ENCODE data around the gene HLA-A. TPM values are rescaled to one million over a fixed set of nuclear protein-coding genes. Genes with fewer than 3 reads are reported as not detected.

Gene HLA-A
- total and polyA plus RNA-seq, 2 experiments from 2014 or later = 170 to 203 TPM

DNA sequence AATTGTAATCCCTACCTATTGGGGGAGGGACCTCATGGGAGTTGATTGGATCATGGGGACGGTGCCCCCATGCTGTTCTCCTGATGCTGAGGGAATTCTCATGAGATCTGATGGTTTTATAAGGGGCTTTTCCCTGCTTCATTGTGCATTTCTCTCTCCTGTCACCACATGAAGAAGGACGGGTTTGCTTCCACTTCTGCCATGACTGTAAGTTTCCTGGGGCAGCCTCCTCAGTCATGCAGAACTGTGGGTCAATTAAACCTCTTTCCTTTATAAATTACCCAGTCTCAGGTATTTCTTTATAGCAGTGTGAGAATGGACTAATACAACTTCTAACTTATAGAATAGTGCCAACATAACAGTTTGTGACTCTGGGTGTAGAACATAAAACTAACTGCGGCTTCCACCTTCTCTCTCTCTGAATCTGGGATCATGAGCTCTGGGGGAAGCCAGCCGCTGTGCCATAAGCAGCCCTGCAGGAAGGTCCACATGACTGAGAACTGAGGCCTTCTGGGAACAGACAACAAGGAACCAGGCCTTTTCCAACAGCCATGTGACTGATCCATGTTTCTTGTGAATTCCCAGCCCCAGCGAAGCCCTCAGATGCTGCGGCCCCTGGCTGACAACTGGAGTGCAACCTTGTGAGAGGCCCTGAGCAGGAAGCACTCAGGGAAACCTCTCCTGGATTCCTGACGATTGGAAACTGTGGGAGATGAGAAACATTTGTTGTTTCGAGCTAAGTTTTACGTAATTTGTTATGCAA, 3.4 kb upstream of the HLA-A start:
- H3K4me1 Mint-ChIP-seq = peaks cover 24% of the 10 kb centered on the region
- no peak overlapping the region for H3K27ac Mint-ChIP-seq
- Histone ChIP-seq H3K27ac (ENCODE audit: low read depth) (no peak overlapping the region), H3K27me3 (ENCODE audit: insufficient read depth) (no peaks in the 10 kb centered on the region), H4K20me1 (replicated peaks; ENCODE audit: insufficient read depth) (no peaks in the 10 kb centered on the region), H3K4me2 (no peak overlapping the region), H3K4me3 (no peak overlapping the region), H2AFZ (peak overlapping the region; percentile 18; the same call in 1 of the 2 replicates), H3K36me3 (ENCODE audit: insufficient read depth) (no peaks in the 10 kb centered on the region), H3K9me2 (ENCODE audit: insufficient read depth) (no peaks in the 10 kb centered on the region), H3F3A (replicated peaks; ENCODE audit: low read depth) (no peaks in the 10 kb centered on the region), H3K79me2 (replicated peaks; ENCODE audit: insufficient read depth) (no peaks in the 10 kb centered on the region), H3K4me1 (ENCODE audit: insufficient read depth) (no peaks in the 10 kb centered on the region)
- peaks cover 25% of the 10 kb centered on the region for H3K9me3 Mint-ChIP-seq
- peaks cover 14% of the 10 kb centered on the region for H3K27me3 Mint-ChIP-seq (ENCODE audit: insufficient read depth, low read depth, poor library complexity)
- peak; percentile 43 for DNase-seq (ENCODE audit: low spot score)
- peaks cover 24% of the 10 kb centered on the region; the same call in 2 of the 3 replicates for H3K36me3 Mint-ChIP-seq (ENCODE audit: low read depth)
- H3K4me3 Mint-ChIP-seq = no peak overlapping the region
- TF ChIP-seq, protein P1, sequence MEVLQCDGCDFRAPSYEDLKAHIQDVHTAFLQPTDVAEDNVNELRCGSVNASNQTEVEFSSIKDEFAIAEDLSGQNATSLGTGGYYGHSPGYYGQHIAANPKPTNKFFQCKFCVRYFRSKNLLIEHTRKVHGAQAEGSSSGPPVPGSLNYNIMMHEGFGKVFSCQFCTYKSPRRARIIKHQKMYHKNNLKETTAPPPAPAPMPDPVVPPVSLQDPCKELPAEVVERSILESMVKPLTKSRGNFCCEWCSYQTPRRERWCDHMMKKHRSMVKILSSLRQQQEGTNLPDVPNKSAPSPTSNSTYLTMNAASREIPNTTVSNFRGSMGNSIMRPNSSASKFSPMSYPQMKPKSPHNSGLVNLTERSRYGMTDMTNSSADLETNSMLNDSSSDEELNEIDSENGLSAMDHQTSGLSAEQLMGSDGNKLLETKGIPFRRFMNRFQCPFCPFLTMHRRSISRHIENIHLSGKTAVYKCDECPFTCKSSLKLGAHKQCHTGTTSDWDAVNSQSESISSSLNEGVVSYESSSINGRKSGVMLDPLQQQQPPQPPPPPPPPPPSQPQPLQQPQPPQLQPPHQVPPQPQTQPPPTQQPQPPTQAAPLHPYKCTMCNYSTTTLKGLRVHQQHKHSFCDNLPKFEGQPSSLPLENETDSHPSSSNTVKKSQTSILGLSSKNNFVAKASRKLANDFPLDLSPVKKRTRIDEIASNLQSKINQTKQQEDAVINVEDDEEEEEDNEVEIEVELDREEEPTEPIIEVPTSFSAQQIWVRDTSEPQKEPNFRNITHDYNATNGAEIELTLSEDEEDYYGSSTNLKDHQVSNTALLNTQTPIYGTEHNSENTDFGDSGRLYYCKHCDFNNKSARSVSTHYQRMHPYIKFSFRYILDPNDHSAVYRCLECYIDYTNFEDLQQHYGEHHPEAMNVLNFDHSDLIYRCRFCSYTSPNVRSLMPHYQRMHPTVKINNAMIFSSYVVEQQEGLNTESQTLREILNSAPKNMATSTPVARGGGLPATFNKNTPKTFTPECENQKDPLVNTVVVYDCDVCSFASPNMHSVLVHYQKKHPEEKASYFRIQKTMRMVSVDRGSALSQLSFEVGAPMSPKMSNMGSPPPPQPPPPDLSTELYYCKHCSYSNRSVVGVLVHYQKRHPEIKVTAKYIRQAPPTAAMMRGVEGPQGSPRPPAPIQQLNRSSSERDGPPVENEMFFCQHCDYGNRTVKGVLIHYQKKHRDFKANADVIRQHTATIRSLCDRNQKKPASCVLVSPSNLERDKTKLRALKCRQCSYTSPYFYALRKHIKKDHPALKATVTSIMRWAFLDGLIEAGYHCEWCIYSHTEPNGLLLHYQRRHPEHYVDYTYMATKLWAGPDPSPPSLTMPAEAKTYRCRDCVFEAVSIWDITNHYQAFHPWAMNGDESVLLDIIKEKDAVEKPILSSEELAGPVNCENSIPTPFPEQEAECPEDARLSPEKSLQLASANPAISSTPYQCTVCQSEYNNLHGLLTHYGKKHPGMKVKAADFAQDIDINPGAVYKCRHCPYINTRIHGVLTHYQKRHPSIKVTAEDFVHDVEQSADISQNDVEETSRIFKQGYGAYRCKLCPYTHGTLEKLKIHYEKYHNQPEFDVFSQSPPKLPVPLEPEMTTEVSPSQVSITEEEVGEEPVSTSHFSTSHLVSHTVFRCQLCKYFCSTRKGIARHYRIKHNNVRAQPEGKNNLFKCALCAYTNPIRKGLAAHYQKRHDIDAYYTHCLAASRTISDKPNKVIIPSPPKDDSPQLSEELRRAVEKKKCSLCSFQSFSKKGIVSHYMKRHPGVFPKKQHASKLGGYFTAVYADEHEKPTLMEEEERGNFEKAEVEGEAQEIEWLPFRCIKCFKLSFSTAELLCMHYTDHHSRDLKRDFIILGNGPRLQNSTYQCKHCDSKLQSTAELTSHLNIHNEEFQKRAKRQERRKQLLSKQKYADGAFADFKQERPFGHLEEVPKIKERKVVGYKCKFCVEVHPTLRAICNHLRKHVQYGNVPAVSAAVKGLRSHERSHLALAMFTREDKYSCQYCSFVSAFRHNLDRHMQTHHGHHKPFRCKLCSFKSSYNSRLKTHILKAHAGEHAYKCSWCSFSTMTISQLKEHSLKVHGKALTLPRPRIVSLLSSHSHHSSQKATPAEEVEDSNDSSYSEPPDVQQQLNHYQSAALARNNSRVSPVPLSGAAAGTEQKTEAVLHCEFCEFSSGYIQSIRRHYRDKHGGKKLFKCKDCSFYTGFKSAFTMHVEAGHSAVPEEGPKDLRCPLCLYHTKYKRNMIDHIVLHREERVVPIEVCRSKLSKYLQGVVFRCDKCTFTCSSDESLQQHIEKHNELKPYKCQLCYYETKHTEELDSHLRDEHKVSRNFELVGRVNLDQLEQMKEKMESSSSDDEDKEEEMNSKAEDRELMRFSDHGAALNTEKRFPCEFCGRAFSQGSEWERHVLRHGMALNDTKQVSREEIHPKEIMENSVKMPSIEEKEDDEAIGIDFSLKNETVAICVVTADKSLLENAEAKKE (CRISPR knock-in tag; IDR thresholded peaks at IDR 0.05) = no peak
- TF ChIP-seq JUNB (IDR thresholded peaks at IDR 0.05; ENCODE audit: unreplicated experiment) (no peak), STAT1 (IDR thresholded peaks at IDR 0.05; ENCODE audit: unreplicated experiment) (no peak), EZH2phosphoT487 (IDR thresholded peaks at IDR 0.05; ENCODE audit: unreplicated experiment) (no peak), ZNF114 (CRISPR knock-in tag; IDR thresholded peaks at IDR 0.05) (no peak), NANOG (IDR thresholded peaks at IDR 0.05; ENCODE audit: borderline replicate concordance) (no peak), POLR2AphosphoS5 (IDR thresholded peaks at IDR 0.05; ENCODE audit: low read depth) (no peak), EZH2 (IDR thresholded peaks at IDR 0.05; ENCODE audit: low read depth, unreplicated experiment) (no peak), ZNF331 (CRISPR knock-in tag; IDR thresholded peaks at IDR 0.05; ENCODE audit: low read depth) (no peak), CREB1 (CRISPR knock-in tag; IDR thresholded peaks at IDR 0.05; ENCODE audit: low read depth) (no peak)
- TF ChIP-seq, protein P2, sequence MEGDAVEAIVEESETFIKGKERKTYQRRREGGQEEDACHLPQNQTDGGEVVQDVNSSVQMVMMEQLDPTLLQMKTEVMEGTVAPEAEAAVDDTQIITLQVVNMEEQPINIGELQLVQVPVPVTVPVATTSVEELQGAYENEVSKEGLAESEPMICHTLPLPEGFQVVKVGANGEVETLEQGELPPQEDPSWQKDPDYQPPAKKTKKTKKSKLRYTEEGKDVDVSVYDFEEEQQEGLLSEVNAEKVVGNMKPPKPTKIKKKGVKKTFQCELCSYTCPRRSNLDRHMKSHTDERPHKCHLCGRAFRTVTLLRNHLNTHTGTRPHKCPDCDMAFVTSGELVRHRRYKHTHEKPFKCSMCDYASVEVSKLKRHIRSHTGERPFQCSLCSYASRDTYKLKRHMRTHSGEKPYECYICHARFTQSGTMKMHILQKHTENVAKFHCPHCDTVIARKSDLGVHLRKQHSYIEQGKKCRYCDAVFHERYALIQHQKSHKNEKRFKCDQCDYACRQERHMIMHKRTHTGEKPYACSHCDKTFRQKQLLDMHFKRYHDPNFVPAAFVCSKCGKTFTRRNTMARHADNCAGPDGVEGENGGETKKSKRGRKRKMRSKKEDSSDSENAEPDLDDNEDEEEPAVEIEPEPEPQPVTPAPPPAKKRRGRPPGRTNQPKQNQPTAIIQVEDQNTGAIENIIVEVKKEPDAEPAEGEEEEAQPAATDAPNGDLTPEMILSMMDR (conservative IDR thresholded peaks at IDR 0.05; ENCODE audit: low read depth in 2 of 2) = no peak
- TF ChIP-seq, protein P3, sequence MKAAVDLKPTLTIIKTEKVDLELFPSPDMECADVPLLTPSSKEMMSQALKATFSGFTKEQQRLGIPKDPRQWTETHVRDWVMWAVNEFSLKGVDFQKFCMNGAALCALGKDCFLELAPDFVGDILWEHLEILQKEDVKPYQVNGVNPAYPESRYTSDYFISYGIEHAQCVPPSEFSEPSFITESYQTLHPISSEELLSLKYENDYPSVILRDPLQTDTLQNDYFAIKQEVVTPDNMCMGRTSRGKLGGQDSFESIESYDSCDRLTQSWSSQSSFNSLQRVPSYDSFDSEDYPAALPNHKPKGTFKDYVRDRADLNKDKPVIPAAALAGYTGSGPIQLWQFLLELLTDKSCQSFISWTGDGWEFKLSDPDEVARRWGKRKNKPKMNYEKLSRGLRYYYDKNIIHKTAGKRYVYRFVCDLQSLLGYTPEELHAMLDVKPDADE (IDR thresholded peaks at IDR 0.05) = no peak
- TF ChIP-seq, protein P4, sequence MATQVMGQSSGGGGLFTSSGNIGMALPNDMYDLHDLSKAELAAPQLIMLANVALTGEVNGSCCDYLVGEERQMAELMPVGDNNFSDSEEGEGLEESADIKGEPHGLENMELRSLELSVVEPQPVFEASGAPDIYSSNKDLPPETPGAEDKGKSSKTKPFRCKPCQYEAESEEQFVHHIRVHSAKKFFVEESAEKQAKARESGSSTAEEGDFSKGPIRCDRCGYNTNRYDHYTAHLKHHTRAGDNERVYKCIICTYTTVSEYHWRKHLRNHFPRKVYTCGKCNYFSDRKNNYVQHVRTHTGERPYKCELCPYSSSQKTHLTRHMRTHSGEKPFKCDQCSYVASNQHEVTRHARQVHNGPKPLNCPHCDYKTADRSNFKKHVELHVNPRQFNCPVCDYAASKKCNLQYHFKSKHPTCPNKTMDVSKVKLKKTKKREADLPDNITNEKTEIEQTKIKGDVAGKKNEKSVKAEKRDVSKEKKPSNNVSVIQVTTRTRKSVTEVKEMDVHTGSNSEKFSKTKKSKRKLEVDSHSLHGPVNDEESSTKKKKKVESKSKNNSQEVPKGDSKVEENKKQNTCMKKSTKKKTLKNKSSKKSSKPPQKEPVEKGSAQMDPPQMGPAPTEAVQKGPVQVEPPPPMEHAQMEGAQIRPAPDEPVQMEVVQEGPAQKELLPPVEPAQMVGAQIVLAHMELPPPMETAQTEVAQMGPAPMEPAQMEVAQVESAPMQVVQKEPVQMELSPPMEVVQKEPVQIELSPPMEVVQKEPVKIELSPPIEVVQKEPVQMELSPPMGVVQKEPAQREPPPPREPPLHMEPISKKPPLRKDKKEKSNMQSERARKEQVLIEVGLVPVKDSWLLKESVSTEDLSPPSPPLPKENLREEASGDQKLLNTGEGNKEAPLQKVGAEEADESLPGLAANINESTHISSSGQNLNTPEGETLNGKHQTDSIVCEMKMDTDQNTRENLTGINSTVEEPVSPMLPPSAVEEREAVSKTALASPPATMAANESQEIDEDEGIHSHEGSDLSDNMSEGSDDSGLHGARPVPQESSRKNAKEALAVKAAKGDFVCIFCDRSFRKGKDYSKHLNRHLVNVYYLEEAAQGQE (IDR thresholded peaks at IDR 0.05; ENCODE audit: unreplicated experiment) = no peak
- no peak for ATAC-seq
